ENCODE results near the gene ZNF419. TPM values are rescaled to one million over a fixed set of nuclear protein-coding genes. Genes with fewer than 3 reads are reported as not detected.

The ZNF419 gene
- total RNA-seq, 3 donors from 2014 or later, result 3.9 to 8.4 (median 5.2) TPM

GRCh38 chr19:57527136-57527881 is 39.8 kb downstream of the ZNF419 start, which contains the start of gene ZNF549:
ZNF549 (plus strand) TSS chr19:57527356; CDS start chr19:57527574, 218 bp downstream.
- ATAC-seq, result peak; percentile 100
- TF ChIP-seq CTCF (IDR thresholded peaks at IDR 0.05), result no peak
- intact Hi-C loops (cut with DNase I, micrococcal nuclease), result no loop called here
- no peaks in the 10 kb centered on the region for H3K36me3 ChIP-seq (ENCODE audit: low read depth)
- DNase-seq, result peak; percentile 89 to 91 (median 90)
- peaks cover 43% of the 10 kb centered on the region for H3K9me3 ChIP-seq
- peaks cover 5% of the 10 kb centered on the region for H3K4me1 ChIP-seq (ENCODE audit: low read depth)
- peak within 1 kb of the TSS; percentile 68 for H3K4me3 ChIP-seq

- no peak overlapping the region for H3K4me3 ChIP-seq
- peaks cover 4% of the 10 kb centered on the region for H3K36me3 ChIP-seq (ENCODE audit: low read depth)
- H3K9me3 ChIP-seq, result peaks cover 100% of the 10 kb centered on the region
- no peak for ATAC-seq
- no peak for TF ChIP-seq CTCF (IDR thresholded peaks at IDR 0.05)
- no peaks in the 10 kb centered on the region for H3K4me1 ChIP-seq (ENCODE audit: low read depth)
- DNase-seq, result no peak
- intact Hi-C loops (cut with DNase I, micrococcal nuclease), result no loop called here
Observed at GRCh38 chr19:57537953-57538547, 50.5 kb downstream of the ZNF419 start.

Other genes with a start within 250 kb of the ZNF419 start
- gene ZNF805, start 247.1 kb upstream of the ZNF419 start, total RNA-seq, result 10 to 100 TPM in 2 of 3 donors, 1 to 10 TPM in 1; 7.3 to 18.6 (median 10.6) TPM
- 10 to 100 TPM; 25.7 to 55.8 (median 42.2) TPM for gene ZNF460, start 207.3 kb upstream of the ZNF419 start, total RNA-seq
- 1 to 10 TPM; 2.5 to 9.4 (median 3.6) TPM for gene ZNF543, start 167.3 kb upstream of the ZNF419 start, total RNA-seq
- 10 to 100 TPM in 1 of 3 donors, 1 to 10 TPM in 2; 2.8 to 12.2 (median 4.2) TPM for gene ZNF304, start 136.5 kb upstream of the ZNF419 start, total RNA-seq
- gene TRAPPC2B, start 124.2 kb upstream of the ZNF419 start, total RNA-seq, result 1 to 10 TPM; 3.4 to 8.3 (median 3.5) TPM
- gene ZNF547, start 124.2 kb upstream of the ZNF419 start, total RNA-seq, result 1 to 10 TPM in 2 of 3 donors, under 1 TPM in 1; 0.64 to 4.2 (median 1.6) TPM
- 10 to 100 TPM in 2 of 3 donors, 1 to 10 TPM in 1; 8.3 to 23.2 (median 10.3) TPM for gene ZNF548, start 97.9 kb upstream of the ZNF419 start, total RNA-seq
- 10 to 100 TPM in 2 of 3 donors, 1 to 10 TPM in 1; 8.3 to 13.4 (median 11.0) TPM for gene ZNF17, start 76.6 kb upstream of the ZNF419 start, total RNA-seq
- 1 to 10 TPM; 4.7 to 8.7 (median 8.0) TPM for gene ZNF749, start 52.4 kb upstream of the ZNF419 start, total RNA-seq
- 1 to 10 TPM in 1 of 3 donors, not detected in 2; 2.2 TPM for gene VN1R1, start 30.6 kb upstream of the ZNF419 start, total RNA-seq
- 1 to 10 TPM; 2.9 to 10.0 (median 5.9) TPM for gene ZNF772, start 10.2 kb upstream of the ZNF419 start, total RNA-seq
- gene ZNF773, start 12.2 kb downstream of the ZNF419 start, total RNA-seq, result 1 to 10 TPM; 5.7 to 6.9 (median 6.9) TPM
- gene ZNF549, start 39.6 kb downstream of the ZNF419 start, total RNA-seq, result 1 to 10 TPM; 2.3 to 6.3 (median 3.7) TPM
- 1 to 10 TPM; 3.0 to 7.0 (median 4.5) TPM for gene ZNF550, start 72.1 kb downstream of the ZNF419 start, total RNA-seq
- 1 to 10 TPM; 2.0 to 5.0 (median 2.9) TPM for gene ZNF416, start 91.2 kb downstream of the ZNF419 start, total RNA-seq
- gene ZIK1, start 96.4 kb downstream of the ZNF419 start, total RNA-seq, result 1 to 10 TPM; 1.2 to 6.2 (median 1.3) TPM
- gene ZNF530, start 112.1 kb downstream of the ZNF419 start, total RNA-seq, result 1 to 10 TPM; 1.7 to 3.1 (median 2.3) TPM
- 10 to 100 TPM in 1 of 3 donors, 1 to 10 TPM in 2; 9.0 to 20.0 (median 9.2) TPM for gene ZNF134, start 126.5 kb downstream of the ZNF419 start, total RNA-seq
- 10 to 100 TPM in 1 of 3 donors, 1 to 10 TPM in 2; 7.9 to 16.3 (median 9.4) TPM for gene ZNF211, start 145.4 kb downstream of the ZNF419 start, total RNA-seq
- gene ZSCAN4, start 181.2 kb downstream of the ZNF419 start, total RNA-seq, result under 1 TPM in 1 of 3 donors, not detected in 2; 0.16 TPM
- 1 to 10 TPM; 4.7 to 5.2 (median 4.9) TPM for gene ZNF551, start 194.2 kb downstream of the ZNF419 start, total RNA-seq
- 10 to 100 TPM in 1 of 3 donors, 1 to 10 TPM in 1, under 1 TPM in 1; 0.72 to 13.7 (median 1.5) TPM for gene ZNF154, start 221.5 kb downstream of the ZNF419 start, total RNA-seq
- gene ZNF671, start 239.9 kb downstream of the ZNF419 start, total RNA-seq, result 1 to 10 TPM; 2.6 to 9.2 (median 2.9) TPM